OCI-LY7 (cell line): Measurements from ENCODE around the gene GRIK2.

Experiments used
- CTCF ChIP-seq: fragments of 200-600 bp; sonication (generic); conservative IDR thresholded peaks from 2 replicates; pipeline ENCODE4 v1.5.1; 2014; ENCODE audit warnings: mild to moderate bottlenecking, antibody characterized with exemption, low read length, moderate library complexity, mixed read lengths
- EZH2phosphoT487 ChIP-seq: fragments of 200-600 bp; sonication (generic); IDR thresholded peaks from 2 replicates; pipeline ENCODE4 v1.6.1; 2018; ENCODE audit warnings: low read depth, borderline replicate concordance, mild to moderate bottlenecking, mixed run types, antibody characterized with exemption, low read length, moderate library complexity, mixed read lengths

DNA sequence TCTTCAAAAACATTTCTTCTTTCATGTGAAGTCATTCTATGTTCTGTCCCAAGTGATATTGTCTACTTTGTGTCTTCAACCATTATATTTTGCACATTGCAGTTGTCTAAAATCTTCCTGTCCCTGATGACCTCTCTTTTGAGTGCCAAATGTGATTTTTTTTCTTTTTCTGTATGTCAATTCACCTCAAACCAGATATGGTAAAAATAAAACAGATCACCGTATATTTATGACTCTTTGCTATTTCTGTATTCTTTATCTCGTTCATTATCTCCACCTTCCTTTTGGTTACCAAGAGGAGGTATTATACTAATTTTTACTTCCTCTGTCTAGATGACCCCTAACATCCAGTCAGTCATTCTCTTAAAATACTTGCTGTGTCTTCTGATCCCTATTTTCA lies 165.2 kb downstream of the GRIK2 start:
- no peak for TF ChIP-seq CTCF
- TF ChIP-seq EZH2phosphoT487 = no peak
